GM12878 (cell line): Measurements from ENCODE around the gene NAALADL2.

ENCODE experiments used
- ASH2L ChIP-seq: fragments of 300-600, 200-600 bp; sonication (generic); IDR thresholded peaks from 2 replicates; pipeline ENCODE4 v1.6.1; 2017; ENCODE audit warnings: low read depth, mild to moderate bottlenecking, borderline replicate concordance
- ATF2 ChIP-seq: IDR thresholded peaks from 2 replicates; pipeline ENCODE4 v1.6.1; 2012; ENCODE audit warnings: low read length, inconsistent platforms
- BCL3 ChIP-seq: IDR thresholded peaks from 2 replicates; pipeline ENCODE4 v1.6.1; 2011; ENCODE audit warnings: borderline replicate concordance, low read depth, mild to moderate bottlenecking, moderate library complexity, low read length; ENCODE audit not compliant: insufficient read depth, poor library complexity, severe bottlenecking
- CTCF ChIP-seq, 3 experiments: IDR thresholded peaks in 2 of 3; conservative IDR thresholded peaks in 1 of 3; 2 replicates each; pipeline ENCODE4 v1.5.1; 2011; ENCODE audit warnings: low read depth in 3 of 3, low read length in 3 of 3, mild to moderate bottlenecking in 3 of 3, control low read depth in 2 of 3, moderate library complexity in 2 of 3, inconsistent platforms in 1 of 3, mixed read lengths in 1 of 3; ENCODE audit not compliant: control insufficient read depth in 2 of 3, insufficient read depth in 1 of 3; ENCODE audit errors: extremely low read depth in 1 of 3
- E2F4 ChIP-seq: IDR thresholded peaks from 2 replicates; pipeline ENCODE4 v1.6.1; 2012; ENCODE audit warnings: low read depth, low read length, improper control_type of control experiment
- EZH2 ChIP-seq: IDR thresholded peaks from 2 replicates; pipeline ENCODE4 v1.6.1; 2012; ENCODE audit warnings: low read depth, mild to moderate bottlenecking, control low read depth, inconsistent platforms, low read length, borderline replicate concordance; ENCODE audit not compliant: control insufficient read depth
- FOS ChIP-seq: IDR thresholded peaks from 3 replicates; pipeline ENCODE4 v1.6.1; 2011; ENCODE audit warnings: borderline replicate concordance; ENCODE audit not compliant: insufficient read length; ENCODE audit errors: extremely low read depth
- MXI1 ChIP-seq: fragments of 150-350 bp; IDR thresholded peaks from 2 replicates; pipeline ENCODE4 v1.6.1; 2011; ENCODE audit warnings: low read depth, mild to moderate bottlenecking, inconsistent platforms, low read length, improper control_type of control experiment
- PBX3 ChIP-seq: IDR thresholded peaks from 2 replicates; pipeline ENCODE4 v1.6.1; 2011; ENCODE audit warnings: mild to moderate bottlenecking, low read depth, low read length, moderate library complexity; ENCODE audit not compliant: insufficient replicate concordance
- SP1 ChIP-seq: IDR thresholded peaks from one replicate; pipeline ENCODE4 v1.6.1; 2011; ENCODE audit warnings: low read depth, low read length
- TAF1 ChIP-seq: IDR thresholded peaks from 2 replicates; pipeline ENCODE4 v1.6.1; 2011; ENCODE audit warnings: mild to moderate bottlenecking, low read depth, low read length, borderline replicate concordance
- ZBTB33 ChIP-seq: fragments of 450-650 bp; IDR thresholded peaks from 2 replicates; pipeline ENCODE4 v1.6.1; 2017; ENCODE audit warnings: mild to moderate bottlenecking

GRCh38 chr3:175222356-175222755 lies 363.2 kb downstream of the NAALADL2 start:
- TF ChIP-seq EZH2 = no peak
- TF ChIP-seq CTCF (IDR thresholded peaks at IDR 0.05 in 2 of 3, conservative IDR thresholded peaks at IDR 0.05 in 1 of 3; ENCODE audit: control insufficient read depth in 2 of 3, extremely low read depth in 1 of 3, insufficient read depth in 1 of 3, low read depth in 3 of 3, low read length in 3 of 3) = no peak
- TF ChIP-seq PBX3 = no peak
- no peak for TF ChIP-seq SP1
- TF ChIP-seq FOS = no peak
- TF ChIP-seq ASH2L = no peak
- no peak for TF ChIP-seq ZBTB33
- no peak for TF ChIP-seq TAF1
- TF ChIP-seq MXI1 = no peak
- TF ChIP-seq ATF2 = no peak
- peak; percentile 64 for TF ChIP-seq BCL3
- TF ChIP-seq E2F4 = no peak
